KMS-11 (cell line): ENCODE data around the gene RPS21.

Source experiments
- H2AFZ ChIP-seq: fragments of 200-600 bp; sonication (generic); 2 replicates; pipeline ENCODE4 v1.6.1; 2016; ENCODE audit warnings: antibody characterized with exemption, mixed run types, low read depth
- H3K27ac ChIP-seq: fragments of 200-600 bp; sonication (generic); 2 replicates; pipeline ENCODE4 v1.6.1; 2016; ENCODE audit warnings: mild to moderate bottlenecking, mixed run types
- H3K27me3 ChIP-seq: fragments of 200-600 bp; sonication (generic); 2 replicates; pipeline ENCODE4 v1.6.1; 2017; ENCODE audit warnings: mild to moderate bottlenecking, low read depth, mixed run types, moderate library complexity; ENCODE audit not compliant: insufficient read depth
- H3K36me3 ChIP-seq: fragments of 200-600 bp; sonication (generic); 2 replicates; pipeline ENCODE4 v1.6.1; 2017; ENCODE audit warnings: mild to moderate bottlenecking, mixed run types; ENCODE audit not compliant: insufficient read depth
- H3K4me1 ChIP-seq: fragments of 200-600 bp; sonication (generic); 2 replicates; pipeline ENCODE4 v1.6.1; 2016; ENCODE audit warnings: mild to moderate bottlenecking, low read depth, mixed run types; ENCODE audit not compliant: poor library complexity, severe bottlenecking
- H3K4me2 ChIP-seq: fragments of 200-600 bp; sonication (generic); 2 replicates; pipeline ENCODE4 v1.7.0; 2016; ENCODE audit warnings: mild to moderate bottlenecking, mixed run types
- H3K4me3 ChIP-seq: fragments of 200-600 bp; sonication (generic); IDR thresholded peaks from 2 replicates; pipeline ENCODE4 v1.6.1; 2017; ENCODE audit warnings: low read depth, low read length, mixed read lengths; ENCODE audit not compliant: insufficient read depth
- H3K79me2 ChIP-seq: fragments of 200-600 bp; sonication (generic); 2 replicates; pipeline ENCODE4 v1.6.1; 2016; ENCODE audit warnings: low read depth, mixed run types; ENCODE audit not compliant: insufficient read depth
- H3K9ac ChIP-seq: fragments of 200-600 bp; sonication (generic); 2 replicates; pipeline ENCODE4 v1.6.1; 2016; ENCODE audit warnings: mild to moderate bottlenecking, mixed run types
- H4K20me1 ChIP-seq: fragments of 200-600 bp; sonication (generic); 2 replicates; pipeline ENCODE4 v1.6.1; 2016; ENCODE audit warnings: mild to moderate bottlenecking, mixed run types; ENCODE audit not compliant: insufficient read depth
- TF ChIP-seq, protein P1 (sequence below): fragments of 200-600 bp; sonication (generic); conservative IDR thresholded peaks from 2 replicates; pipeline ENCODE4 v1.6.1; 2017; ENCODE audit warnings: low read depth, mild to moderate bottlenecking, antibody characterized with exemption, low read length, moderate library complexity, mixed read lengths

Gene RPS21

DNA sequence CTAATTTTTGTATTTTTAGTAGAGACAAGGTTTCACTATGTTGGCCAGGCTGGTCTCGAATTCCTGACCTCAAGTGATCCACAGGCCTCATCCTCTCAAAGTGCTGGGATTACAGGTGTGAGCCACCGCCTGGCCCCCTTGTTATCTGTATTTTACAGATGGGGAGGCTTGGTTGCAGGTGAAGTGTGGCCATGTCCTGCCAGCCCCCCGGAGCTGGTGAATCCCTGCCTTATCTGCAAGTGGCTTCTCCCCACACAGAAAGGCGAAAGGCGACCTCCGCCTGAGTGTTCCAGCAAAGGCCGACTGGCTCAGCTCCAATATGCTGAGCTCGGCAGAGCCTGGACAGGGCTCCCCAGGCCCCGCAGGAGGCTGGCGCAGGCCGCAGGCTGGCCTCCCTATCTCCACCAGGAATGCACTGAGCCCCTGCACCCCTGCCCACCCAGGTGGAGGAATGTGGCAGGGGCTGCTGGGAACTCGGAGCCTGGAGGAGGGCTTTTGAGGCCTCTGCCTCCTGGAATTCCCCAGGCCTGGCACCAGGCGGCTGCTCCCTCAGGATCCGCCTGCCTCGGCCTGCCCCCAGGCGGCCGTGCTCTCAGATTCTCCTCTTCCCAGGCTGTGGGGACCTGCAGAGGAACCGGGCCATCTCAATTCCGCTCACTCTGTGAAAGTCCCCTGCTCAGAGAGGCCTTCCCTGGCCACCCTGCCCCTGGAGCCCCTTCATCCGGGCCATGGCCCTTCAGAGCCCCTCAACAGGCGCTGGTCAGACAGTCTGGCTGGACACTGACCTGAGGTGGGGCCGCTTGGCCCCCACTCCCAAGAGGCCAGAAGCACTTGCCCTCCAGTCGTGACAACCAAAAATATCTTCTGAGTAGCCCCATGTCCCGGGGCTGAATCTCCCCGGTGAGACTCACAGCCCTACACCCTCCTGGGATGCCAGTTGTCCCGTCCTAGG lies 10.5 kb upstream of the RPS21 start:
- Histone ChIP-seq H3K4me1 (no peaks in the 10 kb centered on the region), H3K79me2 (no peaks in the 10 kb centered on the region), H4K20me1 (no peaks in the 10 kb centered on the region), H3K27me3 (no peaks in the 10 kb centered on the region), H3K27ac (no peak overlapping the region), H3K4me2 (no peak overlapping the region), H3K36me3 (no peaks in the 10 kb centered on the region), H3K9ac (no peak overlapping the region), H2AFZ (no peak overlapping the region), H3K4me3 (no peak overlapping the region)
- TF ChIP-seq, protein P1, sequence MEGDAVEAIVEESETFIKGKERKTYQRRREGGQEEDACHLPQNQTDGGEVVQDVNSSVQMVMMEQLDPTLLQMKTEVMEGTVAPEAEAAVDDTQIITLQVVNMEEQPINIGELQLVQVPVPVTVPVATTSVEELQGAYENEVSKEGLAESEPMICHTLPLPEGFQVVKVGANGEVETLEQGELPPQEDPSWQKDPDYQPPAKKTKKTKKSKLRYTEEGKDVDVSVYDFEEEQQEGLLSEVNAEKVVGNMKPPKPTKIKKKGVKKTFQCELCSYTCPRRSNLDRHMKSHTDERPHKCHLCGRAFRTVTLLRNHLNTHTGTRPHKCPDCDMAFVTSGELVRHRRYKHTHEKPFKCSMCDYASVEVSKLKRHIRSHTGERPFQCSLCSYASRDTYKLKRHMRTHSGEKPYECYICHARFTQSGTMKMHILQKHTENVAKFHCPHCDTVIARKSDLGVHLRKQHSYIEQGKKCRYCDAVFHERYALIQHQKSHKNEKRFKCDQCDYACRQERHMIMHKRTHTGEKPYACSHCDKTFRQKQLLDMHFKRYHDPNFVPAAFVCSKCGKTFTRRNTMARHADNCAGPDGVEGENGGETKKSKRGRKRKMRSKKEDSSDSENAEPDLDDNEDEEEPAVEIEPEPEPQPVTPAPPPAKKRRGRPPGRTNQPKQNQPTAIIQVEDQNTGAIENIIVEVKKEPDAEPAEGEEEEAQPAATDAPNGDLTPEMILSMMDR = no peak

- Histone ChIP-seq H3K27me3 (no peaks in the 10 kb centered on the region), H3K79me2 (no peaks in the 10 kb centered on the region), H3K36me3 (no peaks in the 10 kb centered on the region), H2AFZ (no peak overlapping the region), H3K4me1 (no peaks in the 10 kb centered on the region), H3K4me2 (no peak overlapping the region), H3K27ac (no peak overlapping the region), H4K20me1 (no peaks in the 10 kb centered on the region), H3K9ac (no peak overlapping the region), H3K4me3 (no peak overlapping the region)
- TF ChIP-seq, protein P1 = no peak
These were observed 9.8 kb upstream of the RPS21 start for GRCh38 chr20:62377064-62377461.

- Histone ChIP-seq H3K36me3 (no peaks in the 10 kb centered on the region), H3K79me2 (no peaks in the 10 kb centered on the region), H2AFZ (no peak overlapping the region), H3K27ac (no peak overlapping the region), H3K4me1 (peaks cover 5% of the 10 kb centered on the region), H4K20me1 (no peaks in the 10 kb centered on the region), H3K4me3 (no peak overlapping the region), H3K4me2 (no peak overlapping the region), H3K27me3 (no peaks in the 10 kb centered on the region), H3K9ac (no peak overlapping the region)
- TF ChIP-seq, protein P1 = no peak
These were observed 9.2 kb upstream of the RPS21 start for GRCh38 chr20:62377615-62378178.

GRCh38 chr20:62378215-62378614 lies 8.7 kb upstream of the RPS21 start:
- no peak overlapping the region for H3K4me2 ChIP-seq
- H2AFZ ChIP-seq = no peak overlapping the region
- peaks cover 11% of the 10 kb centered on the region for H3K4me1 ChIP-seq
- no peak overlapping the region for H3K4me3 ChIP-seq
- H3K27ac ChIP-seq = no peak overlapping the region
- H3K27me3 ChIP-seq = no peaks in the 10 kb centered on the region
- H3K36me3 ChIP-seq = no peaks in the 10 kb centered on the region
- no peaks in the 10 kb centered on the region for H4K20me1 ChIP-seq
- no peaks in the 10 kb centered on the region for H3K79me2 ChIP-seq
- TF ChIP-seq, protein P1 = no peak
- H3K9ac ChIP-seq = no peak overlapping the region
